ENCODE data around the gene SMARCC1.
"Not testable (repeated sequence)": the region's sequence is repeated elsewhere in the genome, so short reads cannot be mapped to it uniquely, and the experiment has no call there.

SMARCC1 gene

GRCh38 chr3:47766186-47766585, 15.5 kb downstream of the SMARCC1 start:
- no peak for DNase-seq (ENCODE audit: low spot score)

- no peak for DNase-seq (ENCODE audit: low spot score)
These were observed 19.5 kb downstream of the SMARCC1 start for GRCh38 chr3:47762233-47762632.

DNA sequence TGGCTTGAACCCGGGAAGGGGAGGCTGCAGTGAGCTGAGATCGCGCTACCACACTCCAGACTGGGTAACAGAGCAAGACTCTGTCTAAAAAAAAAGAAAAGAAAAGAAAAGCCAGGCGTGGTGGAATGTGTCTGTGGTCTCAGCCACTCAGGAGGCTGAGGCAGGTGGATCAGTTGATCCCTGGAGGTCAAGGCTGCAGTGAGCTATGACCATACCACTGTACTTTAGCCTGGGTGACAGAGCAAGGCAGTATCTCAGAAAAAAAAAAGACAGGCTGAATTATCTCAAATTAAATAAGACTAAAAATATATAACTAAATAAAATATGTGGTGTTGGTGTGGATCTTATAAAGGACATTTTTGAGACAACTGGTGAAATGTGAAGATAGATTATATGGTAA, 20.6 kb downstream of the SMARCC1 start:
- DNase-seq (ENCODE audit: low spot score): no peak

- DNase-seq (ENCODE audit: low spot score): not testable (repeated sequence)
These were observed 21.5 kb downstream of the SMARCC1 start for GRCh38 chr3:47760207-47760606.

- DNase-seq (ENCODE audit: low spot score): no peak
These were observed 23.2 kb downstream of the SMARCC1 start for GRCh38 chr3:47758261-47759025.

DNA sequence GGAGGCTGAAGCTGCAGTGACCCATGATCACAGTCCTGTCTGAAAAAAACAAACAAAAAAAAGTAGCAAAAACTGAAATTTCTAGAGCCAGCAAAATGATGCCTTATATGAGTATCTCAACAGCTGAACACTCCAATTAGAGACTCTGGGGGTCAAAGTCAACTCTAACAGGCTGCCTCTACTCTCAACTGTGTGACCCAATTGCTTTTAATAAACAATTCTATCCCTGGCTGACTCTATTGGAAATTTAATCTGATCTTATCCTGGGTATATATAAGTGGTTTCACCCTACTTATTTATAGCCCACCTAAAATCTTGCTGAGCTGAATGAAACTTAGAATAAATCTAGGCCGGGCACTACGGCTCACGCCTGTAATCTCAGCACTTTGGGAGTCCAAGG, 29.0 kb downstream of the SMARCC1 start:
- no peak for DNase-seq (ENCODE audit: low spot score)

GRCh38 chr3:47750811-47751354, 30.8 kb downstream of the SMARCC1 start:
- DNase-seq (ENCODE audit: low spot score): not testable (repeated sequence)

GRCh38 chr3:47747558-47747957, 34.1 kb downstream of the SMARCC1 start:
- DNase-seq (ENCODE audit: low spot score): no peak

- DNase-seq (ENCODE audit: low spot score): no peak
These were observed 35.4 kb downstream of the SMARCC1 start for GRCh38 chr3:47746264-47746663.

DNA sequence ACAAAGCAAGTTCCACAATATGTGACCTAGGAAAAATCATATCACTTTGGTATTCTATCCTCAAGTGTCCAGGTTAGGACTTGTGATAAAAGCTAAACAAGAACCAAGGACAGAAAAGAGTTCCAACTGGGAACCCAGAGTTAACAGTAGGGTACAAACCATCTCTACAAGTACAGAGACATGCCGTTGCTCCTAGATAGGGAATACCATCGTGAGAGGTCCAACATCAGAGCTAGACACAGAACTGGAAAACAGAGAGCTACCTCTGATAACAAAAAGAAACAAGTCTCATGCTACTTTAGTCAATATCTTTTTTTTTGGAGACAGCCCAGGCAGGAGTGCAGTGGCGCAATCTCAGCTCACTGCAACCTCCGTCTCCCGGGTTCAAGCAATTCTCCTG, 37.8 kb downstream of the SMARCC1 start:
- DNase-seq (ENCODE audit: low spot score): no peak

DNA sequence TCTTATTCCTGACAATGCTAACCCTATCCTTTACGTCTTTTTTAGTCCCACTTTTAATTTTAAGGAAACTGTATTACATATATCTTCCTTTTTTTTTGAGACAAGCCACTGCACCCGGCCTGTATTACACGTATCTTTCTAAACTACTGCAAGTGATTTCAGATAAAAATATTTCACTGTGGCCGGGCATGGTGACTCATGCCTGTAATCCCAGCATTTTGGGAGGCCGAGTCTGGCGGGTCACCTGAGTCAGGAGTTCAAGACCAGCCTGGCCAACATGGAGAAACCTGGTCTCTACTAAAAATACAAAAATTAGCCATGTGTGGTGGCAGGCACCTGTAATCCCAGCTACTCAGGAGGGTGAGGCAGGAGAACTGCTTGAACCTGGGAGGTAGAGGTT, 38.3 kb downstream of the SMARCC1 start:
- DNase-seq (ENCODE audit: low spot score): not testable (repeated sequence)

GRCh38 chr3:47741925-47742324, 39.8 kb downstream of the SMARCC1 start:
- no peak for DNase-seq (ENCODE audit: low spot score)

GRCh38 chr3:47732143-47732542, 49.5 kb downstream of the SMARCC1 start:
- no peak for DNase-seq (ENCODE audit: low spot score)

DNA sequence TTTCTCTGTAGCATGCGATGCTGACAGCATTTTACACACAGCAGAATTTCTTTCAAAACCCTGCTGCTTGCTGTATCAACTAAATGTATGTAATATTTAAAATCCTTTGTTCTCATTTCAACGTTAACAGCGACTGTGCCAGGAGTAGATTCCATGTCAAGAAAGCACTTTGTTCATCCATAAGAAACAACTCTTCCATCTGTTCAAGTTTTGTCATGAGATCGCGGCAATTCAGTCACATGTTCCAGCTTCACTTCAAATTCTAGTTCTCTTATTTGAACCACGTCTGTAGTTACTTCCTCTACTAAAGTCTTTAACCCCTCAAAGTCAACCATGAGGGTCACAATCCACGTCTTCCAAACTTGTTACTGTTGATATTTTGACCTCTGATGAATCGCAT, 50.6 kb downstream of the SMARCC1 start:
- no peak for DNase-seq (ENCODE audit: low spot score)

DNA sequence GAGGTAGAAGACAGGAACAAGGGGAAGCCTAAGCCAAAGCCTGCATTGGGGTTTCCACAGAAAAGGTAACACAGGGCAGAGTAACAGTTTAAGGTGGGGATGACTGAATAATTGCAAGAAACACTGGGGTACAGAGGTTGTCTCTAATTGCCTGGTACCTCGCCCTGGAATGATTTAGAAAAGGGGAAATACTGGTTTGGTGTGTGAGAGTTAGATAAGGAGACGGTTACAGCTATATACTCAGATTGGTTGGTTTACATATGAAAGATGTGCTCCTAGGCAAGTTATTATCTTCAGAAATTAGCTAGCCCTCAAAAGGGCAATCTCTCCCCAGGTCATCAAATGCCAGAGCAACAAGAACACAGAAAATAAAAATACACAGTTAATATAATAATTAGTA, 58.8 kb downstream of the SMARCC1 start:
- no peak for DNase-seq (ENCODE audit: low spot score)

GRCh38 chr3:47717448-47717847, 64.2 kb downstream of the SMARCC1 start:
- DNase-seq (ENCODE audit: low spot score): not testable (repeated sequence)

GRCh38 chr3:47716656-47717055, 65.0 kb downstream of the SMARCC1 start:
- DNase-seq (ENCODE audit: low spot score): no peak

GRCh38 chr3:47715928-47716327, 65.8 kb downstream of the SMARCC1 start:
- DNase-seq (ENCODE audit: low spot score): no peak

DNA sequence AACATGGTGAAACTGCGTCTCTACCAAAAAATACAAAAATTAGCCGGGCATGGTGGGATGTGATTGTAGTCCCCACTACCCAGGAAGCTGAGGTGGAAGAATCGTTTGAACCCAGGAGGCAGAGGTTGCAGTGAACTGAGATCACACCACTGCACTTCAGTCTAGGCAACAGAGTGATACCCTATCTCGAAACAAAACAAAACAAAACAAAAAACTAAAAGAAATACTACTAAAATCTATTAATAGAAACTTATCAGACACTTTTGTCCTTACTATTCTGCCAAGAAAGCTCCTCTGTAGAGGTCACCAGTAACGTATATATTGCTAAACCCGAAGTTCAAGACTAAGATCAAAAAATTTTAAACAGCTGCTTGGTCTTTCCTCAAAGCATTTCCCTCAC, 67.1 kb downstream of the SMARCC1 start:
- DNase-seq (ENCODE audit: low spot score): no peak

- DNase-seq (ENCODE audit: low spot score): no peak
These were observed 68.0 kb downstream of the SMARCC1 start for GRCh38 chr3:47713655-47714054.

GRCh38 chr3:47712398-47712797, 69.3 kb downstream of the SMARCC1 start:
- DNase-seq (ENCODE audit: low spot score): no peak

DNA sequence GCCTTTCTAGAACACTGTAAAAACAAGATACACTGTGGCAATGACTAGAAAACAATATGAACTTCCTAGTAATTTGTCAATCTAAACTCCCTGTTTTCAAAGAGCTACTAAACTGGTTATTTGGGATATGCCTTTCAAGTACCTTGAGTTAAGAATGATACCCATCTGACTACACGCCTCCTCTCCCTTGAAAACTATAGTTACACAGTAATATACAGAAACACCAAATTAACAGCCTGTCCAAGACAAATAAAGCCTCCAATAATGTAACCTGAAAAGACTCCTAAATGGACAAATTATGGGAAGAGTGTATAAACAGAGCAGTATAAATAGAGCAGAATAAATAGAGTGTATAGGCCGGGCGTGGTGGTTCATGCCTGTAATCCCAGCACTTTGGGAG, 70.1 kb downstream of the SMARCC1 start:
- no peak for DNase-seq (ENCODE audit: low spot score)

DNA sequence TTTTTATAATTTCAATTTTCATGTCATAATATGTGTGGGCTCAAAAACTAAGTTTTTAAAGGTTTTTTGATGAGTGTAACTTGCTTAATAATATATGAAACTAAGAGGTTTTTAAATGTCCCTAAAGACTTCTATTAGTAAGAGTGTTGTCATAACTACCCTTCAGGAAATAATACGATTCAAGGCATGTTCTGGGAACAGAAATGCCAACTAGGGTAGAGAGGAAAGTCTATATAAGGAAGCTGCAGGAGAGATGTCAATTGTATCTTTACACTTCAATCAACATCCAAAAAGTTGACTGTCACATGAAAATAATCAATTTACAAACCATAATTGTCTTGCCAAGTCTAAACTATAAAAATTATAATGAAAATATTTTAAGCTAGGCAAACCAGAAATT, 76.3 kb downstream of the SMARCC1 start:
- no peak for DNase-seq (ENCODE audit: low spot score)

- no peak for DNase-seq (ENCODE audit: low spot score)
These were observed 77.5 kb downstream of the SMARCC1 start for GRCh38 chr3:47704237-47704612.

Data from HuH-7.5 (cell line).